ENCODE results near the gene NSUN7.

- TF ChIP-seq, protein P1, sequence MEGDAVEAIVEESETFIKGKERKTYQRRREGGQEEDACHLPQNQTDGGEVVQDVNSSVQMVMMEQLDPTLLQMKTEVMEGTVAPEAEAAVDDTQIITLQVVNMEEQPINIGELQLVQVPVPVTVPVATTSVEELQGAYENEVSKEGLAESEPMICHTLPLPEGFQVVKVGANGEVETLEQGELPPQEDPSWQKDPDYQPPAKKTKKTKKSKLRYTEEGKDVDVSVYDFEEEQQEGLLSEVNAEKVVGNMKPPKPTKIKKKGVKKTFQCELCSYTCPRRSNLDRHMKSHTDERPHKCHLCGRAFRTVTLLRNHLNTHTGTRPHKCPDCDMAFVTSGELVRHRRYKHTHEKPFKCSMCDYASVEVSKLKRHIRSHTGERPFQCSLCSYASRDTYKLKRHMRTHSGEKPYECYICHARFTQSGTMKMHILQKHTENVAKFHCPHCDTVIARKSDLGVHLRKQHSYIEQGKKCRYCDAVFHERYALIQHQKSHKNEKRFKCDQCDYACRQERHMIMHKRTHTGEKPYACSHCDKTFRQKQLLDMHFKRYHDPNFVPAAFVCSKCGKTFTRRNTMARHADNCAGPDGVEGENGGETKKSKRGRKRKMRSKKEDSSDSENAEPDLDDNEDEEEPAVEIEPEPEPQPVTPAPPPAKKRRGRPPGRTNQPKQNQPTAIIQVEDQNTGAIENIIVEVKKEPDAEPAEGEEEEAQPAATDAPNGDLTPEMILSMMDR (IDR thresholded peaks at IDR 0.05), result no peak
- no peak for TF ChIP-seq POLR2AphosphoS5 (IDR thresholded peaks at IDR 0.05)
Observed at GRCh38 chr4:40728333-40728732, 21.4 kb upstream of the NSUN7 start.
